ENCODE measurements around the gene VAC14. TPM values are rescaled to one million over a fixed set of nuclear protein-coding genes. Genes with fewer than 3 reads are reported as not detected.
A peak's percentile ranks its signal among the peaks of the same experiment; 100 is the strongest.

Gene VAC14
- polyA plus RNA-seq, 3 donors, result 20.7 to 49.4 (median 31.1) TPM

DNA sequence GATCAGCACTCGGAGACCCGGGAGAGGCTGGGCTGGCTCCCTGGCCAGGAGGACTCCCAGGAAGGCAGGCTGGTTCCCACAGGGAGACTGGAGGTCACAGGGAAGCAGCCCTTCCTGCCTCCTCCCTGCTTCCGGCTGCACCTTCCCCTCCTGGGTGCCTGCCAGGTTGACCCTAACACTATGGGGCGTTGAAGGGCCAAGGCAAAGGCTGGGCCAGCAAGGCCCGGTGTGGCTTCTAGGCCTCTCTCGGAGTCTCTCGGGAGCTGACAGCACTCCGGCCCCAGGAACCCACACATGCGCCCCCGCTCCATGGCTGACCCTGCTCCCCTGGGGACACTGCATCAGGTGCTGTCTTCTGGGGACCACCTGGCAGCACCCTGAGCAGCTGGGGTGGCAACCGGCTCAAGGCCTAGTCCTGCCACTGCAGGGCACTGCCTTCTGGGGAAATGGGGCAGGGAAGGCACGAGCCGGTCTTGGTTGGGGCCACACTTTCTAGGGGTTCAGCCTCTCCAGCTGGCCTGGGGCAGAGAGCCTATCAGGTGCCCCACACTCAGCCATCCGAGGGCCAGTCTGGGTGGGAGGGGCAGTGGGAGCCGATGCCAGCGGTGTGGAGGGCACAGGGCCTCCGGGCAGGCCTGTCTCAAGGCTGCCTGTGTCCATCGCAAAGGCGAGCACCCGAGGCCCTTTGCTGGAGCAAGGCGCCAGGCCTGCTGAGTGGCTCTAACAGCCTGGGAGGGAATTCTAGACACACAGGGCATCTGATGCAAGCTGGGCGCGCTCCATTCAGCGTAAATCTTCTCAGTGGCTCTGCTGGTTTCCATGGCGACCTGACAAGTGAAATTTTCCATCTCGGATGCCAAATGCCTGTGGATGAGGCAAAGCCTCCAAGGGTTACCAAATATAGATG lies 109.5 kb downstream of the VAC14 start:
- H3K4me2 ChIP-seq (replicated peaks; ENCODE audit: extremely low read depth, low read length, poor library complexity, severe bottlenecking), result no peak overlapping the region
- H3K4me1 ChIP-seq (ENCODE audit: control insufficient read depth in 1 of 2, insufficient read depth in 2 of 2, low read length in 2 of 2), result no peaks in the 10 kb centered on the region
- H3K4me1 Mint-ChIP-seq, result peaks cover 1% of the 10 kb centered on the region
- peaks cover 7% of the 10 kb centered on the region for H4K20me1 ChIP-seq (ENCODE audit: insufficient read depth, low read length)
- H3K27ac Mint-ChIP-seq, result peak overlapping the region in 1 of 7 donors; percentile 46
- H3K36me3 ChIP-seq (replicated peaks in 1 of 2; ENCODE audit: control insufficient read depth in 1 of 2, insufficient read depth in 2 of 2, low read length in 2 of 2), result peaks cover 22 to 53% of the 10 kb centered on the region in 2 donors
- TF ChIP-seq, protein P1, sequence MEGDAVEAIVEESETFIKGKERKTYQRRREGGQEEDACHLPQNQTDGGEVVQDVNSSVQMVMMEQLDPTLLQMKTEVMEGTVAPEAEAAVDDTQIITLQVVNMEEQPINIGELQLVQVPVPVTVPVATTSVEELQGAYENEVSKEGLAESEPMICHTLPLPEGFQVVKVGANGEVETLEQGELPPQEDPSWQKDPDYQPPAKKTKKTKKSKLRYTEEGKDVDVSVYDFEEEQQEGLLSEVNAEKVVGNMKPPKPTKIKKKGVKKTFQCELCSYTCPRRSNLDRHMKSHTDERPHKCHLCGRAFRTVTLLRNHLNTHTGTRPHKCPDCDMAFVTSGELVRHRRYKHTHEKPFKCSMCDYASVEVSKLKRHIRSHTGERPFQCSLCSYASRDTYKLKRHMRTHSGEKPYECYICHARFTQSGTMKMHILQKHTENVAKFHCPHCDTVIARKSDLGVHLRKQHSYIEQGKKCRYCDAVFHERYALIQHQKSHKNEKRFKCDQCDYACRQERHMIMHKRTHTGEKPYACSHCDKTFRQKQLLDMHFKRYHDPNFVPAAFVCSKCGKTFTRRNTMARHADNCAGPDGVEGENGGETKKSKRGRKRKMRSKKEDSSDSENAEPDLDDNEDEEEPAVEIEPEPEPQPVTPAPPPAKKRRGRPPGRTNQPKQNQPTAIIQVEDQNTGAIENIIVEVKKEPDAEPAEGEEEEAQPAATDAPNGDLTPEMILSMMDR (IDR thresholded peaks at IDR 0.05), result no peak
- no peaks in the 10 kb centered on the region for H3K9me3 ChIP-seq (replicated peaks in 1 of 2; ENCODE audit: control insufficient read depth in 1 of 2, insufficient read depth in 1 of 2, low read length in 2 of 2)
- no peak overlapping the region for H3K9ac ChIP-seq (ENCODE audit: insufficient read depth, low read length, poor library complexity, severe bottlenecking)
- WGBS (ENCODE audit: insufficient coverage), result 98% methylated on average over 24 of the region's 26 CpGs
- intact Hi-C loops (cut with micrococcal nuclease), result no loop called here
- H3K27me3 ChIP-seq (ENCODE audit: control insufficient read depth in 2 of 2, insufficient read depth in 2 of 2, low read length in 2 of 2), result peaks cover 0 to 6% of the 10 kb centered on the region in 2 donors
- no peaks in the 10 kb centered on the region for H3K79me2 ChIP-seq (ENCODE audit: insufficient read depth, low read length)
- H3K4me3 Mint-ChIP-seq, result no peak overlapping the region
- peaks cover 0 to 3% (median 0%) of the 10 kb centered on the region in 7 donors for H3K9me3 Mint-ChIP-seq
- DNase-seq, result no peak
- H3K27me3 Mint-ChIP-seq (ENCODE audit: low read depth in 3 of 3), result peaks cover 2 to 9% (median 4%) of the 10 kb centered on the region in 3 donors
- H2AFZ ChIP-seq (ENCODE audit: insufficient read depth, low read depth, low read length, poor library complexity, severe bottlenecking), result no peak overlapping the region
- no peak overlapping the region for H3K4me3 ChIP-seq (replicated peaks in 1 of 3; ENCODE audit: low read depth in 2 of 3, low read length in 3 of 3)
- peaks cover 25 to 62% of the 10 kb centered on the region in 2 donors for H3K36me3 Mint-ChIP-seq
- H3K27ac ChIP-seq (ENCODE audit: low read depth in 1 of 2, low read length in 2 of 2), result no peak overlapping the region

DNA sequence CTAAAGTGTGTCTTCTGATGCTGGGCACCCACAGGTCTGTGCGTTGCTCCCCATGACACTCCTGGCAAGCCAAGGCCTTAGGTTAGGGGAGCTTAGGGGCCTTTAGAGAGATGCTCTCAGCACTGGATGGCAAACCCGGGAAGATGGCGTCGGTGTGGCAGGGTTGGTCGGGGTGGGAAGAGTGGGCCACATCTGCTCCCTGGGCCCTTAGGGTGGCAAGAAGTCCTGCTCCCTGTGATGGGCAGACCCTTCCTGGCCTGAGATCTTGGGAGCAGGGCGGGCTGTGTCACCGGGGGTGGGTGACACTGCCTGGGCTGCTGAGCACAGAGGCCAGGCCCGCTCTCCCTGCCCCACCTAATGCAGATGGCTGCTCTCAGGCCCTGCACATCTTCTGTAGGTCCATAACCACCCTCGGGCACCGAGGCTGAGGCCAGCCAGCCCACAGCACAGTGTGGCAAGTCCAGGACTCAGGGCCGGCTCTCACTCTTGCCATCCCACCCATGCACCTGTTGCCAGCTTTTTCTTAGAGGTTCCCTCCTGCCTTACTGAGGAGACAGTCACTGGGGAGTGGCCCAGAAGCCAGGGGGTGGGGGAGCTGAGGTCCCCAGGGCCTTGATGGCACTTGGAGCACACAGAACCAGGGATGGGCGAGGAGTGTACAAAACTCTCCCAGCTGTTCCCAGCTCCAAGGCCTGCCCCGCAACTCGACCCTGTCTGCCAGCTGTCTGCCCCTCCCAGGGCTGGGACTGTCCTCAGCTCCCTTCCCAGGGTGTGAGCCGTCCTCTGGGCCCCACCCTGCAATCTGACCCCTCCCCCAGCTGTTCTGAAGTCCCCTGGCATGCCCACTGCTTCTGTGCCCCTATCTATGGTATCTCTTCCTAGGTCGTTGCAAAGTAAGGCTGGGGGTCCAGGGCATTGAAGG lies 110.7 kb downstream of the VAC14 start:
- Histone ChIP-seq H3K9me3 (replicated peaks in 1 of 2; ENCODE audit: control insufficient read depth in 1 of 2, insufficient read depth in 1 of 2, low read length in 2 of 2) (no peaks in the 10 kb centered on the region), H3K27me3 (ENCODE audit: control insufficient read depth in 2 of 2, insufficient read depth in 2 of 2, low read length in 2 of 2) (peaks cover 0 to 11% of the 10 kb centered on the region in 2 donors), H3K4me1 (ENCODE audit: control insufficient read depth in 1 of 2, insufficient read depth in 2 of 2, low read length in 2 of 2) (peaks cover 2 to 8% of the 10 kb centered on the region in 2 donors), H3K4me2 (replicated peaks; ENCODE audit: extremely low read depth, low read length, poor library complexity, severe bottlenecking) (no peak overlapping the region), H3K27ac (ENCODE audit: low read depth in 1 of 2, low read length in 2 of 2) (no peak overlapping the region), H4K20me1 (ENCODE audit: insufficient read depth, low read length) (peaks cover 10% of the 10 kb centered on the region), H3K9ac (ENCODE audit: insufficient read depth, low read length, poor library complexity, severe bottlenecking) (no peak overlapping the region), H3K36me3 (replicated peaks in 1 of 2; ENCODE audit: control insufficient read depth in 1 of 2, insufficient read depth in 2 of 2, low read length in 2 of 2) (peaks cover 15 to 47% of the 10 kb centered on the region in 2 donors), H3K4me3 (replicated peaks in 1 of 3; ENCODE audit: low read depth in 2 of 3, low read length in 3 of 3) (no peak overlapping the region), H3K79me2 (ENCODE audit: insufficient read depth, low read length) (no peaks in the 10 kb centered on the region), H2AFZ (ENCODE audit: insufficient read depth, low read depth, low read length, poor library complexity, severe bottlenecking) (no peak overlapping the region)
- Mint-ChIP-seq H3K27ac (no peak overlapping the region), H3K4me1 (peaks cover 5% of the 10 kb centered on the region), H3K27me3 (ENCODE audit: low read depth in 3 of 3) (peaks cover 7 to 14% (median 7%) of the 10 kb centered on the region in 3 donors), H3K36me3 (peaks cover 23 to 53% of the 10 kb centered on the region in 2 donors), H3K4me3 (no peak overlapping the region), H3K9me3 (peaks cover 0 to 3% (median 2%) of the 10 kb centered on the region in 7 donors)
- intact Hi-C loops (cut with micrococcal nuclease), result no loop called here
- DNase-seq, result no peak
- 97% methylated on average over 13 of the region's 16 CpGs for WGBS (ENCODE audit: insufficient coverage)
- TF ChIP-seq, protein P1 (IDR thresholded peaks at IDR 0.05), result no peak
